ENCODE data around the gene AOC2. TPM values are rescaled to one million over a fixed set of nuclear protein-coding genes. Genes with fewer than 3 reads are reported as not detected.

Gene AOC2
- total and polyA plus RNA-seq, 10 of the 15 experiments (the other 5 are each of a cell fraction or from before 2014, with no cell fraction given): 0.08 to 1.9 (median 0.62) TPM

DNA sequence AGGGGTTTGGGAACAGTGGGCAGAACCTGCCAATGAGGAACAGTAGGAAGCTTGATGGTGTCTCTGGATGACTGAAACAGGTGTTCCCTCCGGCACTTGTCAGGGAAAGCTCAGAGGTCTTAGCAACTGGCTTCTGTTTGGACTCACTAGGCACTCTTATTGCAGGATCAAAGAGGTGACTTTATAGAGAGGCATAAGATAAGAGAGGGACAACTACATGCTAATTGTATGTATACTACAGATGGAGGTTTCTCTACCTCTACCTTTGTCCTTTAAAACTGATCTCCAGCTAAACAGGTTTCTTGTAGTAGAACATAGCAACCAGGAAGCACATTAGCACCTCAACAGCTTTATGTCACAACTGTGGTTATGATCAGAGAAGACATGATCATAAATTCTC lies 38.1 kb upstream of the AOC2 start:
- RAD21 ChIA-PET (ENCODE audit: unreplicated experiment): interaction anchor here (1.3 kb wide), 1 partner anchor 43 kb away, joined by 3 read pairs; no protein-coding TSS in a partner anchor
- Histone ChIP-seq H3K4me1 (ENCODE audit: control insufficient read depth, insufficient read depth, low read length) (no peaks in the 10 kb centered on the region), H3K27ac (ENCODE audit: control insufficient read depth, insufficient read depth) (no peak overlapping the region), H3K9ac (ENCODE audit: control insufficient read depth, insufficient read depth, low read length) (no peak overlapping the region), H3K36me3 (ENCODE audit: control insufficient read depth in 2 of 2, insufficient read depth in 2 of 2, low read length in 1 of 2) (peaks cover 0 to 9% of the 10 kb centered on the region in 2 experiments; a peak in 2 of 4 replicates), H3K4me2 (ENCODE audit: control insufficient read depth, insufficient read depth) (no peak overlapping the region), H2AFZ (ENCODE audit: control insufficient read depth, low read depth, low read length) (no peak overlapping the region), H3K79me2 (ENCODE audit: control insufficient read depth, insufficient read depth, low read length) (no peaks in the 10 kb centered on the region), H3K27me3 (replicated peaks in 1 of 2; ENCODE audit: control insufficient read depth in 2 of 2, insufficient read depth in 2 of 2, low read length in 1 of 2) (no peaks in the 10 kb centered on the region), H4K20me1 (ENCODE audit: control insufficient read depth, insufficient read depth) (no peaks in the 10 kb centered on the region), H3K9me3 (replicated peaks; ENCODE audit: control insufficient read depth, insufficient read depth, low read length) (no peaks in the 10 kb centered on the region), H3K4me3 (no peak overlapping the region)
- TF ChIP-seq, protein P1, sequence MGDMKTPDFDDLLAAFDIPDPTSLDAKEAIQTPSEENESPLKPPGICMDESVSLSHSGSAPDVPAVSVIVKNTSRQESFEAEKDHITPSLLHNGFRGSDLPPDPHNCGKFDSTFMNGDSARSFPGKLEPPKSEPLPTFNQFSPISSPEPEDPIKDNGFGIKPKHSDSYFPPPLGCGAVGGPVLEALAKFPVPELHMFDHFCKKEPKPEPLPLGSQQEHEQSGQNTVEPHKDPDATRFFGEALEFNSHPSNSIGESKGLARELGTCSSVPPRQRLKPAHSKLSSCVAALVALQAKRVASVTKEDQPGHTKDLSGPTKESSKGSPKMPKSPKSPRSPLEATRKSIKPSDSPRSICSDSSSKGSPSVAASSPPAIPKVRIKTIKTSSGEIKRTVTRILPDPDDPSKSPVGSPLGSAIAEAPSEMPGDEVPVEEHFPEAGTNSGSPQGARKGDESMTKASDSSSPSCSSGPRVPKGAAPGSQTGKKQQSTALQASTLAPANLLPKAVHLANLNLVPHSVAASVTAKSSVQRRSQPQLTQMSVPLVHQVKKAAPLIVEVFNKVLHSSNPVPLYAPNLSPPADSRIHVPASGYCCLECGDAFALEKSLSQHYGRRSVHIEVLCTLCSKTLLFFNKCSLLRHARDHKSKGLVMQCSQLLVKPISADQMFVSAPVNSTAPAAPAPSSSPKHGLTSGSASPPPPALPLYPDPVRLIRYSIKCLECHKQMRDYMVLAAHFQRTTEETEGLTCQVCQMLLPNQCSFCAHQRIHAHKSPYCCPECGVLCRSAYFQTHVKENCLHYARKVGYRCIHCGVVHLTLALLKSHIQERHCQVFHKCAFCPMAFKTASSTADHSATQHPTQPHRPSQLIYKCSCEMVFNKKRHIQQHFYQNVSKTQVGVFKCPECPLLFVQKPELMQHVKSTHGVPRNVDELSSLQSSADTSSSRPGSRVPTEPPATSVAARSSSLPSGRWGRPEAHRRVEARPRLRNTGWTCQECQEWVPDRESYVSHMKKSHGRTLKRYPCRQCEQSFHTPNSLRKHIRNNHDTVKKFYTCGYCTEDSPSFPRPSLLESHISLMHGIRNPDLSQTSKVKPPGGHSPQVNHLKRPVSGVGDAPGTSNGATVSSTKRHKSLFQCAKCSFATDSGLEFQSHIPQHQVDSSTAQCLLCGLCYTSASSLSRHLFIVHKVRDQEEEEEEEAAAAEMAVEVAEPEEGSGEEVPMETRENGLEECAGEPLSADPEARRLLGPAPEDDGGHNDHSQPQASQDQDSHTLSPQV (IDR thresholded peaks at IDR 0.05): no peak
- TF ChIP-seq TAF1 (IDR thresholded peaks at IDR 0.05; ENCODE audit: borderline replicate concordance, low read depth, low read length) (no peak), IRF4 (IDR thresholded peaks at IDR 0.05; ENCODE audit: low read depth, low read length) (no peak), TARDBP (IDR thresholded peaks at IDR 0.05; ENCODE audit: borderline replicate concordance) (no peak), SRF (IDR thresholded peaks at IDR 0.05; ENCODE audit: low read depth in 2 of 2, low read length in 2 of 2) (no peak), FOXK2 (IDR thresholded peaks at IDR 0.05) (no peak), POU2F2 (IDR thresholded peaks at IDR 0.05; ENCODE audit: borderline replicate concordance, low read depth, low read length) (no peak), HCFC1 (IDR thresholded peaks at IDR 0.05; ENCODE audit: low read length) (no peak), CHD2 (IDR thresholded peaks at IDR 0.05; ENCODE audit: borderline replicate concordance, low read depth, low read length) (no peak), CREM (IDR thresholded peaks at IDR 0.05; ENCODE audit: low read depth) (no peak), GABPA (IDR thresholded peaks at IDR 0.05; ENCODE audit: low read depth) (no peak), BHLHE40 (IDR thresholded peaks at IDR 0.05; ENCODE audit: borderline replicate concordance in 1 of 2, low read depth in 2 of 2, low read length in 1 of 2) (no peak), EZH2 (IDR thresholded peaks at IDR 0.05; ENCODE audit: borderline replicate concordance, control insufficient read depth, low read depth, low read length) (no peak), GATAD2B (conservative IDR thresholded peaks at IDR 0.05; ENCODE audit: low read depth) (no peak), STAT3 (IDR thresholded peaks at IDR 0.05; ENCODE audit: low read depth, low read length) (no peak)
- TF ChIP-seq, protein P2, sequence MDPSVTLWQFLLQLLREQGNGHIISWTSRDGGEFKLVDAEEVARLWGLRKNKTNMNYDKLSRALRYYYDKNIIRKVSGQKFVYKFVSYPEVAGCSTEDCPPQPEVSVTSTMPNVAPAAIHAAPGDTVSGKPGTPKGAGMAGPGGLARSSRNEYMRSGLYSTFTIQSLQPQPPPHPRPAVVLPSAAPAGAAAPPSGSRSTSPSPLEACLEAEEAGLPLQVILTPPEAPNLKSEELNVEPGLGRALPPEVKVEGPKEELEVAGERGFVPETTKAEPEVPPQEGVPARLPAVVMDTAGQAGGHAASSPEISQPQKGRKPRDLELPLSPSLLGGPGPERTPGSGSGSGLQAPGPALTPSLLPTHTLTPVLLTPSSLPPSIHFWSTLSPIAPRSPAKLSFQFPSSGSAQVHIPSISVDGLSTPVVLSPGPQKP (IDR thresholded peaks at IDR 0.05; ENCODE audit: low read depth, low read length): no peak
- TF ChIP-seq, protein P3, sequence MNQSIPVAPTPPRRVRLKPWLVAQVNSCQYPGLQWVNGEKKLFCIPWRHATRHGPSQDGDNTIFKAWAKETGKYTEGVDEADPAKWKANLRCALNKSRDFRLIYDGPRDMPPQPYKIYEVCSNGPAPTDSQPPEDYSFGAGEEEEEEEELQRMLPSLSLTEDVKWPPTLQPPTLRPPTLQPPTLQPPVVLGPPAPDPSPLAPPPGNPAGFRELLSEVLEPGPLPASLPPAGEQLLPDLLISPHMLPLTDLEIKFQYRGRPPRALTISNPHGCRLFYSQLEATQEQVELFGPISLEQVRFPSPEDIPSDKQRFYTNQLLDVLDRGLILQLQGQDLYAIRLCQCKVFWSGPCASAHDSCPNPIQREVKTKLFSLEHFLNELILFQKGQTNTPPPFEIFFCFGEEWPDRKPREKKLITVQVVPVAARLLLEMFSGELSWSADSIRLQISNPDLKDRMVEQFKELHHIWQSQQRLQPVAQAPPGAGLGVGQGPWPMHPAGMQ (IDR thresholded peaks at IDR 0.05; ENCODE audit: borderline replicate concordance): no peak
- TF ChIP-seq, protein P4, sequence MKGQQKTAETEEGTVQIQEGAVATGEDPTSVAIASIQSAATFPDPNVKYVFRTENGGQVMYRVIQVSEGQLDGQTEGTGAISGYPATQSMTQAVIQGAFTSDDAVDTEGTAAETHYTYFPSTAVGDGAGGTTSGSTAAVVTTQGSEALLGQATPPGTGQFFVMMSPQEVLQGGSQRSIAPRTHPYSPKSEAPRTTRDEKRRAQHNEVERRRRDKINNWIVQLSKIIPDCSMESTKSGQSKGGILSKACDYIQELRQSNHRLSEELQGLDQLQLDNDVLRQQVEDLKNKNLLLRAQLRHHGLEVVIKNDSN (IDR thresholded peaks at IDR 0.05; ENCODE audit: borderline replicate concordance, extremely low read length, insufficient read depth, low read depth, low read length): no peak
- in situ Hi-C loops (cut with MboI): no loop called here
- WGBS (ENCODE audit: insufficient coverage, insufficient replicate concordance, low lambda C conversion rate, missing lambda C conversion rate): 100% methylated on average over 1 of the region's 1 CpG
- ATAC-seq: no peak
- intact Hi-C loops (cut with micrococcal nuclease; ENCODE audit: unreplicated experiment): no loop called here
- CTCF ChIA-PET: interaction anchor here (1.0 to 1.7 kb wide), 3 partner anchors 13 to 18 kb away, joined by 3 to 5 read pairs (median 4); partner anchors contain the start of gene BECN1
- POLR2A ChIA-PET: interaction anchor here (0.7 kb wide), 2 partner anchors 32 to 139 kb away, joined by 3 to 4 read pairs; no protein-coding TSS in a partner anchor
- BruUV-seq (replicated peaks): no TSS peak
- no peak for FAIRE-seq
- no peak for DNase-seq (ENCODE audit: low read depth, low spot score)
- SMC1A ChIA-PET (ENCODE audit: uncharacterized antibody, unreplicated experiment): no interaction called here

All from GM12878 (cell line).